ENCODE results near the gene OR12D1. TPM values are rescaled to one million over a fixed set of nuclear protein-coding genes. Genes with fewer than 3 reads are reported as not detected.

OR12D1 gene
- total and polyA plus RNA-seq, 4 donors: not detected

Other genes with a start within 250 kb of the OR12D1 start
- gene OR2J2, start 244.0 kb upstream of the OR12D1 start, total RNA-seq: not detected
- gene OR2J2, start 244.0 kb upstream of the OR12D1 start, polyA plus RNA-seq: not detected
- not detected for gene OR14J1, start 113.2 kb upstream of the OR12D1 start, total RNA-seq
- not detected for gene OR14J1, start 113.2 kb upstream of the OR12D1 start, polyA plus RNA-seq
- gene OR5V1, start 46.1 kb upstream of the OR12D1 start, total RNA-seq: not detected
- not detected for gene OR5V1, start 46.1 kb upstream of the OR12D1 start, polyA plus RNA-seq
- not detected for gene OR12D3, start 39.6 kb upstream of the OR12D1 start, total RNA-seq
- gene OR12D3, start 39.6 kb upstream of the OR12D1 start, polyA plus RNA-seq: not detected
- gene OR12D2, start 19.3 kb upstream of the OR12D1 start, total RNA-seq: not detected
- gene OR12D2, start 19.3 kb upstream of the OR12D1 start, polyA plus RNA-seq: not detected
- not detected for gene OR10C1, start 24.4 kb downstream of the OR12D1 start, total RNA-seq
- not detected for gene OR10C1, start 24.4 kb downstream of the OR12D1 start, polyA plus RNA-seq
- not detected for gene OR11A1, start 42.1 kb downstream of the OR12D1 start, total RNA-seq
- gene OR11A1, start 42.1 kb downstream of the OR12D1 start, polyA plus RNA-seq: not detected
- not detected for gene OR2H1, start 42.2 kb downstream of the OR12D1 start, total RNA-seq
- gene OR2H1, start 42.2 kb downstream of the OR12D1 start, polyA plus RNA-seq: not detected
- under 1 TPM in 1 of 2 donors, not detected in 1; 0.60 TPM for gene MAS1L, start 73.0 kb downstream of the OR12D1 start, total RNA-seq
- gene MAS1L, start 73.0 kb downstream of the OR12D1 start, polyA plus RNA-seq: not detected
- gene UBD, start 144.8 kb downstream of the OR12D1 start, total RNA-seq: 1 to 10 TPM in 1 of 2 donors, under 1 TPM in 1; 0.32 to 4.4 TPM
- gene UBD, start 144.8 kb downstream of the OR12D1 start, polyA plus RNA-seq: 1 to 10 TPM in 1 of 2 donors, under 1 TPM in 1; 0.51 to 3.9 TPM
- not detected for gene OR2H2, start 170.2 kb downstream of the OR12D1 start, total RNA-seq
- gene OR2H2, start 170.2 kb downstream of the OR12D1 start, polyA plus RNA-seq: not detected
- gene GABBR1, start 218.3 kb downstream of the OR12D1 start, total RNA-seq: 100 to 1,000 TPM in 1 of 2 donors, 10 to 100 TPM in 1; 91.6 to 126 TPM
- gene GABBR1, start 218.3 kb downstream of the OR12D1 start, polyA plus RNA-seq: 100 to 1,000 TPM in 1 of 2 donors, 10 to 100 TPM in 1; 13.6 to 103 TPM
- gene MOG, start 242.2 kb downstream of the OR12D1 start, total RNA-seq: not detected
- 1 to 10 TPM in 1 of 2 donors, not detected in 1; 1.5 TPM for gene MOG, start 242.2 kb downstream of the OR12D1 start, polyA plus RNA-seq

Measured in aorta (tissue), 4 donors.